RWPE1 (cell line): ENCODE data around the gene PKD1L1.

Experiments used
- CTCF ChIA-PET: fragments of 350-600 bp; sonication (Branson Sonifier 250); formaldehyde crosslinking; extraction: SDS; loops from one replicate; lab custom pipeline; 2021; lab: Yijun Ruan, JAX
- POLR2A ChIA-PET: fragments of 400-600 bp; formaldehyde crosslinking; extraction: SDS; loops from one replicate; lab custom pipeline; 2020; ENCODE audit warnings: antibody characterized with exemption; ENCODE audit not compliant: low non-redundant PET; lab: Yijun Ruan, JAX
- DNase-seq: peaks from one replicate; pipeline ENCODE4 v3.0.0; 2012; ENCODE audit warnings: low spot score
- H3K27ac ChIP-seq: fragments of 450-650 bp; 2 replicates; pipeline ENCODE4 v1.5.1; 2017
- TF ChIP-seq, protein P1 (sequence below): fragments of 450-650 bp; conservative IDR thresholded peaks from 2 replicates; pipeline ENCODE4 v1.5.1; 2017; ENCODE audit warnings: low read depth, mild to moderate bottlenecking

Gene PKD1L1

DNA sequence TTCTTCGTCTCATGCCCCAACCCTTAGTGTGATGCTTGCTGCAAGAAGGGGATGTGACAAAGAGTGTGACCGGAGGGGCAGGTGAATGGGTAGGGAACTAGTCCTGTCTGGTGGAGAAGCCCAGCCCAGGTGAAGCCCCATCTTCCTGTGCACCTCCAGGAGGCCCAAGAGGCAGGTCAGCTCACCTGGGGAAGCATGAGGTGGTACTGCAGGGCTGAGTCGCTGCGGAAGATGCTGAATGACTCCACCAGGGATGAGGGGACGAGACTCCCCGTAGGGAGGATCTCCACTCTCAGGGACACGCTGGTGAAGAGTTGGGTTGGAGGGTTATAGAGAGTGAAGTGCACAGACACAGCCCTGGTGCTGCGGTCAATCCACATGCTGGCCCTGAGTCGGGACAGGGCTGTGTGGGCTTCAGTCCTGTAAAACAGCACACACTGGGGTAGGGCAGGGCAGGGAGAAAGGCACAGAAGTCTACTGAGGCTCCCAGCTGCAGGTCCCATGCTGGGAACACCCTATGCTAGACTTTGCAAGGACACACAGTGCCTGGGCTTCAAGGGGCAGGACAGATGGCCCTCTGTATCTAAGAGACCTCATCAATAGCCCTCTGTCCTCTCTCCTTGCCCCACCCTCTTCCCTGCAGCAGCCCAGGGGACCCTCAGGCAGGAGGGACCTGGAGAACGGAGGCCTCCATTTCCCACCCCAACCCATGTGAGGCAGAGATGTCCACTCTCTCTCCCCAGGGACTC, 136.5 kb downstream of the PKD1L1 start:
- CTCF ChIA-PET = no interaction called here
- POLR2A ChIA-PET = no interaction called here
- no peak overlapping the region for H3K27ac ChIP-seq
- no peak for DNase-seq
- TF ChIP-seq, protein P1, sequence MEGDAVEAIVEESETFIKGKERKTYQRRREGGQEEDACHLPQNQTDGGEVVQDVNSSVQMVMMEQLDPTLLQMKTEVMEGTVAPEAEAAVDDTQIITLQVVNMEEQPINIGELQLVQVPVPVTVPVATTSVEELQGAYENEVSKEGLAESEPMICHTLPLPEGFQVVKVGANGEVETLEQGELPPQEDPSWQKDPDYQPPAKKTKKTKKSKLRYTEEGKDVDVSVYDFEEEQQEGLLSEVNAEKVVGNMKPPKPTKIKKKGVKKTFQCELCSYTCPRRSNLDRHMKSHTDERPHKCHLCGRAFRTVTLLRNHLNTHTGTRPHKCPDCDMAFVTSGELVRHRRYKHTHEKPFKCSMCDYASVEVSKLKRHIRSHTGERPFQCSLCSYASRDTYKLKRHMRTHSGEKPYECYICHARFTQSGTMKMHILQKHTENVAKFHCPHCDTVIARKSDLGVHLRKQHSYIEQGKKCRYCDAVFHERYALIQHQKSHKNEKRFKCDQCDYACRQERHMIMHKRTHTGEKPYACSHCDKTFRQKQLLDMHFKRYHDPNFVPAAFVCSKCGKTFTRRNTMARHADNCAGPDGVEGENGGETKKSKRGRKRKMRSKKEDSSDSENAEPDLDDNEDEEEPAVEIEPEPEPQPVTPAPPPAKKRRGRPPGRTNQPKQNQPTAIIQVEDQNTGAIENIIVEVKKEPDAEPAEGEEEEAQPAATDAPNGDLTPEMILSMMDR = no peak

DNA sequence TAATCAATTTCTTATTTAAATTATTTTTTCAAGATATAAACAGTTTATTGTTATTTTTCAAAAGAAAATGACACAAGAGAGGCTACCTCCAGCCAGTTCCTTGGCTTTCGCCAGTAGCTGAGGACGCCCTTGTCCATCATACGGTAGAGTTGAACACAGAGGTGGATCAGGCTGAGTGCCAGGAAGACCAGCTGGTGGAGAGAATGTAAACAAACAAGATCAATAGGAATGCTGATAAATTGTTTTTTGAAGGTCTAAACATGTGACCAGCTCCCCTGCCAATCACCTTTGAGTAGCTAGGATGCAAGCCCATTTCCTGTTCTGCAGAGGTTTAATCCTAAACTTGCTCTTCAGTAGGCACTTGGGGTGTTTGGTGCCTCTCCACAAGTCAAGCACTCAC, 138.9 kb downstream of the PKD1L1 start:
- POLR2A ChIA-PET = no interaction called here
- CTCF ChIA-PET = interaction anchor here (0.6 kb wide), 3 partner anchors 17 to 537 kb away, joined by 3 read pairs; no protein-coding TSS in a partner anchor
- DNase-seq = no peak

DNA sequence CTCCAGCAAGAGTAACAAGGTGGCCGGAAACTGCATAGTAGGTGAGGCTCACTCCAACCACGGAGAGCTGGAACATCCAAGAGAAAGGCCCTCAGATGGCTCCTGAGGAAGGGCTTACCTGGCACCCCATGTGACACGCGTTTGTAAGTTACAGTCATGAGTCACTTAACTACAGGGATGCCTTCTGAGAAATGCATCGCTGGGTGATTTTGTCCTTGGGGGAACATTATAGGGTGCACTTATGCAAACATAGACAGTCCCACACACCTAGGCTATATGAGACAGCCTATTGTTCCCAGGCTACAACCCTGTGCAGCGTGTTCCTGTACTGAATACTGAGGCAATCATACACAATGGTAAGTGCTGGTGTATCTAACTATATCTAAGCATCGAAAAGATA, 139.9 kb downstream of the PKD1L1 start:
- TF ChIP-seq, protein P1 = no peak
- no peak overlapping the region for H3K27ac ChIP-seq

More for the DNA sequence above, 138.9 kb downstream of the PKD1L1 start:
- H3K27ac ChIP-seq = no peak overlapping the region
- TF ChIP-seq, protein P1 = no peak

DNA sequence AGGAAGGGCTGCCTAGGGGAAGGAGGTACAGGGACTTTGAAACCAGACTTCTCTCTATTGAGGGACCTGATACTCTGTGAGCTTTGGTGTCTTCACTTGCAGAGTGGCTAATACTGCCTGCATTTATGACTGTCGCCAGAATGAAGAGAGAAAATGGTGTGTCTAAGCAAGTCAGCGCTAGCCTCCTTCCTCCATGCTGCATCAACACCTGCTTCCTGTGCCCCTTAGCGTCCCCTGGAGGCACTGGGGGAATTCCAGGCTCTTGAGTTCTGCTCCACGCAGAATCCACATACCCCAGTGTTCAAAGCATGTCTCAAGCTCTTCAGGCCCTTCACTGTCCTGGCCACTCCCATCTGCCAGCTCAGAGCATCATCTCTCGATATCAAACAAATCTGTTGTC, 140.5 kb downstream of the PKD1L1 start:
- ChIA-PET CTCF (interaction anchor here (1.1 kb wide), 1 partner anchor 372 kb away, joined by 3 read pairs; no protein-coding TSS in a partner anchor), POLR2A (no interaction called here)
- no peak overlapping the region for H3K27ac ChIP-seq
- DNase-seq = no peak
- TF ChIP-seq, protein P1 = no peak

More for the DNA sequence above, 139.9 kb downstream of the PKD1L1 start:
- CTCF ChIA-PET = interaction anchor here (1.1 kb wide), 1 partner anchor 372 kb away, joined by 3 read pairs; no protein-coding TSS in a partner anchor
- POLR2A ChIA-PET = no interaction called here
- DNase-seq = no peak

DNA sequence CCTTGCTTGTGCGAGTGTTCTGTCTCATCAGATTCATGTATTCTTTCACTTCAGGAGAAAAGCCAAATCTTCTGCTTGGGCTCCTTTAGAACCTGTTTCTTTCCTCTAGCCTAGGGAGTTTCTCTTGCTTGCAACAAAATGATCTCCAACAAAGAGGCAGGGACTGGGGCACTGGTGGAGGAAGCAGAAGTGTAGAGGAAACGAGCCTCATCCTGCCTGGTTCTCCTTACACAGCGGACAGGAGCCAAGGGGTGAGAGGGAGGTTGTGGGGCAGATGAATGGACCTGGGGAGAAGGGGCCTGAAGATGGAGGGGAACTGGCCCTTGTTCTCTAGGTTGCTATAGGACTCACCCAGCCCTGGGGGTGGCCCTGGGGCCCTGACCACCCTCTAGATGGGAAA, 141.1 kb downstream of the PKD1L1 start:
- ChIA-PET CTCF (interaction anchor here (1.0 kb wide), 1 partner anchor 12 kb away, joined by 3 read pairs; no protein-coding TSS in a partner anchor), POLR2A (no interaction called here)
- H3K27ac ChIP-seq = no peak overlapping the region
- no peak for DNase-seq
- TF ChIP-seq, protein P1 = no peak

DNA sequence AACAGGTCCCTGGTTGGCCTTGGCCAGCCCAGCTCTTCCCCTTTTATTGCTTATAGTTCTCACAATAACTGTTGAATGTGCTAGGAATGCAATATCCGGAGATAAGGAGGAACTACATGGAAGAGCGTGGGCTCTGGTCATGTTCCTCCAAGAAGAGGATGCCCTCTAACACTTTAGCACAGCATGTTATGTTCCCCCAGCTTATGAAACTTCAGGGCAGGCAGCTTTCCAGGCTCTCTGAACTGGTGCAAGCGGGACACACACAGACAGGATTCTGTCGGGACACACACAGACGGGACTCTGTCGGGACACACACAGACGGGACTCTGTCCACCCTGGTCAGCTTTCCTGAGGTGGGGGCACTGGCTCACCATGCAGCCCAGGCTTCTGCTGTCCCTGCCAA, 141.6 kb downstream of the PKD1L1 start:
- POLR2A ChIA-PET = interaction anchor here (0.5 kb wide), 1 partner anchor 10 kb away, joined by 3 read pairs; no protein-coding TSS in a partner anchor
- TF ChIP-seq, protein P1 = no peak
- CTCF ChIA-PET = interaction anchor here (1.0 to 1.1 kb wide), 2 partner anchors 13 to 48 kb away, joined by 3 read pairs; no protein-coding TSS in a partner anchor
- no peak for DNase-seq
- H3K27ac ChIP-seq = no peak overlapping the region
